SK-N-MC (cell line): ENCODE results near the gene ESRRB.

Experiments used
- EZH2 ChIP-seq: fragments of 200-600 bp; sonication (generic); IDR thresholded peaks from one replicate; pipeline ENCODE4 v1.6.1; 2017; ENCODE audit warnings: antibody characterized with exemption
- POLR2AphosphoS5 ChIP-seq: IDR thresholded peaks from 2 replicates; pipeline ENCODE4 v1.6.1; 2012; ENCODE audit warnings: mild to moderate bottlenecking, low read depth, low read length, borderline replicate concordance

- no peak for TF ChIP-seq EZH2
- no peak for TF ChIP-seq POLR2AphosphoS5
These were observed 50.3 kb downstream of the ESRRB start for GRCh38 chr14:76426161-76426696.
